Cerebellar nuclear complex (tissue), 1 donor: ENCODE results near the gene RIC1.
"Not testable (repeated sequence)": the region's sequence is repeated elsewhere in the genome, so short reads cannot be mapped to it uniquely, and the experiment has no call there.

Experiments
- DNase-seq, 2 experiments: peaks; one replicate each; lab custom pipeline; 2025; lab: John Stamatoyannopoulos, UW

Gene RIC1

DNA sequence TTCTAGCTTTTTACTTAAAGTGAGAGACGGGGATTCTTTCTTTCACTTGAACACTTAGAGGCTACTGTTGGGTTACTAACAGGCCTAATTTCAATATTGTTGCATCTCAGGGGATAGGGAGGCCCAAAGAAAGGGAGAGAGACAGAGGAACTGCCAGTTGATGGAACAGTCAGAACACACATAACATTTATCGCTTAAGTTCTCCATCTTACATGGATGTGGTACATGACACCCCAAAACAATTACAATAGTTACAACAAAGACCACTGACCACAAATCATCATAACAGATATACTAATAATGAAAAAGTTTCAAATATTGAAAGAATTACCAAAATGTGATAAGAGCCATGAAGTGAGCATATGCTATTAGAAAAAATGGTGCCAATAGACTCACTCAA lies 4.3 kb upstream of the RIC1 start:
- DNase-seq, result no peak

DNA sequence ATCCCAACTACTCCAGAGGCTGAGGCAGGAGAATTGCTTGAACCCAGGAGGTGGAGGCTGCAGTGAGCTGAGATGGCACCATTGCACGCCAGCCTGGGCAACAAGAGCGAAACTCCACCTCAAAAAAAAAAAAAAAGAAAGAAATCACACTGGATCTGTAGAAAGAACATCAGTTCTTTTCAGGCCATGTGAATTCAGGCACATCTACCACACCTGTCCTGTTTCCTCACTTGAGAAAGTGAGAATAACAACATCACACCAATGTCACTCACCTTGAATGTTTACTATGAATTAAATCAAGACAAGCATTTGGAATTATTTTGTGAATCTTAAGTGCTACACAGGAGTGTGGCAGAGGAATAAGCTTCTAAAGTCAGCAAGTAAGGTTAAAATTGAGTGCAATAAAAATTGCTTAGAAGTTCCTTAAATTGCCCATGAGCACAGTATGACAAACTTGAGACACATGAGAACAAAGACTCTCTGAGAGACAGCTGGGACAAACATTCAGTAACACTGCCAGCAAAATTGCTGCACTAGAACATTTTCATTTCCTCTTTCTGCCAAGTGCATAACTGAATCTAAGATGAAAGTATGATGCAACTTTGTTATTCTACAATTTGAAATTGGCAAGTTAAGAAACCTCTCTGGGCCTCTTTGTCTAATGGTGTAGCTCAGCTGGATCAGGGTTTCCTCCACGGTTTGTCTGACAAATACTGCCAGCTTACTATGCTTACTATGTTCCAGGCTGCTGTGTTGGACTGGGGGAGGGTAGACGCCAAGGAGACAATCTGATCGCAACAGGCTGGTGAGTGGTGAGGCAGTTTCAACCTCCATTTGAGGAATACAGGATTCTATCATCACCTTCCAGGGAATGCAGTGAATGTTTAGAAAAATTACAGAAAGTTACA lies 1.9 kb upstream of the RIC1 start:
- no peak for DNase-seq

DNA sequence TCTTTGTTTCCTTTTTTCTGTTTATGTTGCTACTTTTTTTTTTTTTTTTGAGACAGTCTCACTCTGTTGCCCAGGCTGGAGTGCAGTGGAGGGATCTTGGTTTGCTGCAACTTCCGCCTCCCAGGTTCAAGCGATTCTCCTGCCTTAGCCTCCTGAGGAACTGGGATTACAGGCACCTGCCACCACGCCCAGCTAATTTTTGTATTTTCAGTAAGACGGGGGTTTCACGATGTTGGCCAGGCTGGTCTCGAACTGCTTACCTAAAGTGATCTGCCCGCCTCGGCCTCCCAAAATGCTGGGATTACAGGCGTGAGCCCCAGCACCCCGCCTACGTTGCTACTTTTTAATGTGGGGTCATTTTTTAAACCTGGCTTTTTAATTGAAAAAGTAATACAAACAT lies 1.2 kb upstream of the RIC1 start:
- not testable (repeated sequence) for DNase-seq

DNA sequence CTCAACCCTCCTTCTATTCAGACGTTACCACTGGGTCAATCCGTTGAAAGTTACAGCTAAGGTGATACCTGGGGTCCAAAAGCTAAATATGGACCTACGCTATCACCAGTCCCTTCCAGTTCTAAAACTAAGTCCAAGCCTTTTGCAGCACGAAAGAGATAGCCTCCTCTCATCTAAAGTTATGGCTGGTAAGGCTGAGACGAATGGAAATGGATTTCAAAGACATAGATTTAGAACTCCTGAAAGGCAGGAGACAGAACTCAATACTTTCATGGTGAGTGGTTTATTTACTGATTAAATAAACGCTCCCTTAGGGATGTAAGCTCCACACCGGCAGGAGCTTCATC lies 751 bp upstream of the RIC1 start:
- no peak for DNase-seq

DNA sequence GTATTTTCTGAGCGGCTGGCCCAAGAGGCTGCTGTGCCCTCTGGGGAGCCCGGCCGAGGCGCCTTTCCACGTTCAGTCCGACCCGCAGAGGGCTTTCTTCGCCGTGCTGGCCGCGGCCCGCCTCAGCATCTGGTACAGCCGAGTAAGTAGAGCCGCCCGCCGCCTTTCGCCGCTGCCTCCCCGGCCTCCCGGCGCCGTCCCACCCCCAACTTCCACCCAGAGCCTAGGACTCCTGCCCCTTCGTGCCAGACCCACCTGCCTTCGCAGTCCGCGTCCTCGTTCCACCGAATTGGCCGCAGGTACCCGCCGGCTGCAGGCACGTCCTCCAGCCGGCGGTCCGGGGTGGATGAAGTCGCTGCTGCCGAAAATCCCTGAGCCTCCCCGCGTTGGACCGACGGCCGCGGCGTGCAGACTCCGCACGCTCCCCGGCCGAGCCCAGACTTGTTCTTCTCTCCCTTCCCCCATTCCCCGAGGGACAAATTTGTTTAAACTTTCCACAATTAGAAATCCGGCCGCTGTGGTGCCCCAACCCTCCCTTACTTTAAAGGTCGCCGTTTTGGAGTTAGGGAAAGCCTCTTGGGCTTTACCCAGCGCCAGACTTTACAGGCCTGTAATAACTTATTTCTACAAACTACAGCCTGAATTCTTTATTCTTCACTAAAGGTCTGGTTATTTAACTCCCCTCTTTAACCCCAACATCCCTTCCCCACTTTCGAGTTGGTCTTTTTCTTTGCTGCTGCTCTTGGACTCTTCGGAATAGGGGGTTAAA lies 589 bp downstream of the RIC1 start:
- no peak for DNase-seq

GRCh38 chr9:5630081-5630507 lies 1.2 kb downstream of the RIC1 start:
- no peak for DNase-seq

DNA sequence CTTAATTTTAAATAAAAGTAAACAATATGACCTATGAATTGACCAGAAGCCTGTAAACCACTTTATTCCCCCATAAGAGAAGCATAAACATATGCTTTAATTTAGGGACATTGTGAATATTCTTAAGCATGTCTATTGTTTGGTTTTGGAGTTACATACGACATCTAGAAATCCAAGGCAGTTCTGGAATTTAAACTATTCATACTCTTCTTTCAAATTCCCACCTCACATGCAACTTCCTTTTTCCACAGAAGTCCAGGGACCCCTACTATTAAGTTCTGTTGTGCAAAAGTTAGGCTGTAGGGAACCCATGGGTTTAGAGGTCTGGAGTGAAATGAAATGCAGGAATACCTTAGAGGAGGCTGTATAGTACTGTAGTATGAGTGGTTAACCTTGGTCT lies 2.1 kb downstream of the RIC1 start:
- DNase-seq, result no peak

DNA sequence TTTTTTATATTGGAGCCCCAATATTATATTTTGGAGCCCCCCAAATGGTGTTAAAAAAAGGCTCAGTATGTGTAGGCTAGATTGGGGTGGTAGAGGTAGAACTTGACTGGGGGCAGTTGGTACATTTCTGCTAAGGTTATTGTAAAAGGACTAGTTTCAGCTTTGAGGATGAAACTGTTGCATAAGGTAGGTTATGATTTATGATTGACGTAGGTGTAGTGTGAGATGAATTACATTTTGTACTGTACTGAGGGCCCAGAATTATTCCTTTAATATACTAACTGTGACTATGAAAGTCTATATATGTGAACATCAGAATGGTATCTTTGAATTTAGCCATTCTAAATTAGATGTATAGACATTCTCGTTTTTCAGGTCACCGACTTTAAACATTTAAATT lies 3.6 kb downstream of the RIC1 start:
- DNase-seq, result no peak

DNA sequence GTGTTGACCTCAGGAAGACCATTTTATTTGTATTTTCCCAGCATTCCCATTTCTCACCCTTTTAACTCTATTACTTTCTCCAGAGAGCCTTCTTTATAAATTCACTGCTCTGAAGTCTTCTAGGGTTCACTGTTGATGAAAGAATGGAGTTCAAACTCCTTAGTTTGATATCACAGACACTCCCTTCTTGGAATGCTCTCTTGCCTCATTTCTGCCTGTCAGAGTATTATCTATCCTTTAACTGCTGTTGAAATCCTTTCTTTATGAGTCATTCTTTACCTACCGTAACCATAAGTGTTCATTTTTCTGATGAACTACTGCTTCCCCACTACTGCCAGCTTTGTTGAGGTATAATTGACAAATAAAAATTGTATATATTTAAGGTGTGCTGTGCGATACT lies 4.3 kb downstream of the RIC1 start:
- DNase-seq, result no peak

DNA sequence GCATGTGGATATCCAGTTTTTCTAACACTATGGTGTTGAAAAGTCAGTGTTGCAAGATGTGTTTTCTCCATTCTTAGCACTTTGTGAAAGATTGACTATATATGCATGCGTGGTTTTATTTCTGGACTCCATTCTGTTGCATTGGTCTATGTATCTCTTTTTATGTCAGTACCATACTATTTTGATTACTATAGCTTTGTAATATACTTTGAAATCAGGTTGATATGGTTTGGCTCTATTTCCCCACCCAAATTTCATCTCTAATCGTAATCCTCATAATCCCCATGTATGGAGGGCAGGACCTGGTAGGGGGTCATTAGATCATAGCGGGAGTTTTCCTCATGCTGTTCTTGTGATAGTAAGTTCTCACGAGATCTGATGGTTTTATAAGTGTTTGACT lies 6.5 kb downstream of the RIC1 start:
- DNase-seq, result no peak

DNA sequence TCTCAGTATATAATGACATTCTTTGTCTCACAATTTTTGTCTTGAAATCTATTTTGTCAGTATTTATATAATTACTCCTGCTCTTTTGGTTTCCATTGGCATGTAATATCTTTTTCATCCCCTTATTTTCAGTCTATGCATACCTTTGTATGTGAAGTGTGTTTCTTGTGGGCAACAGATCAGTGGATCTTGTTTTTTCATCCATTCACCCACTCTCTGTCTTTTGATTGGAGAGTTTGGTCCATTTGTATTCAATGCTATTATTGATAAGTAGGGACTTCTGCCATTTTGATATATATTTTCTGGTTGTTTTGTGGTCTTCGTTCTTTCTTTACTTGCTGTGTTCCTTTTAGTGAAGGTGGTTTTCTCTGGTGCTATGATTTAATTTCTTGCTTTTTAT lies 10.9 kb downstream of the RIC1 start:
- DNase-seq, result no peak

DNA sequence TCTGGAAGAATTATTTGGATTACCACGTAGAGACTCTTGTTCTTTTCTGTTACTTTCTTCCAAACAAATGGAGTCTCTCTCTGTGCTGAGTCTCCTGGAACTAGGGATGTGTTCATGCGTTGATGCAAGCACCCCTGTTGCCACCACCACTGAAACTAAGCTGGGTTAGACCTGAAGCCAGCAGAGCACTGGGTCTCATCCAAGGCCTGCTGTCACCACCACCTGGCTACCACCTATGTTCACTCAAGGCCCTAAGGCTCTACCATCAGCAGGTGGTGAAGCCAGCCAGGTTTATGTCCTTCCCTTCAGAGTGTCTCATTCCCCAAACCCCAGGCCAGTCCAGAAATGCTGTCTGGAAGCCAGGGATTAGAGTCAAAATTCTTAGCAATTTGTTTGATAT lies 13.3 kb downstream of the RIC1 start:
- peak; percentile 43 to 85 for DNase-seq

DNA sequence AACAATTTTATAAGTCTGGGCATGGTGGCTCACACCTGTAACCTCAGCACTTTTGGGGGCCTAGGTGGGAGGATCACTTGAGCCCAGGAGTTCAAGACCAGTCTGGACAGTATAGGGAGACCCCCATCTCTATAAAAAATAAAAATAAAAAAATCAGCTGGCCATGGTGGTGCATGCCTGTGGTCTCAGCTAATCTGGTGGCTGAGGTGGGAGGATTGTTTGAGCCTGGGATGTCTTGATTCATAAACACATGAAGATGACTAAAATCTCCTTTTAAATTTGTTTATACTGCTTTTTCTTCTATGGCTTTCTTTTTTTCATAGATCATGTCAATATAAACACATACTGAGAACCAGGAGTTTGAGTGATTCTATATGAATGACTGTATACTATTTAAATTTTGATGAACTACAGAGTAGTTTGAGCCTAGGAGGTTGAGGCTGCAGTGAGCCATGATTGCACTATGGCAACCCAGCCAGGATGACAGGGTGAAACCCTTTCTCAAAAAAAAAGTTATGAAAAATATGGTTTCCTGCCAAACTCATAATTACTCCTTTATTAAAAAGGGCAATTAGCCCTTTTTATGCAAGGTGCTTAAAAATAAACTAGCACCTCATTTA lies 14.2 kb downstream of the RIC1 start:
- no peak for DNase-seq

DNA sequence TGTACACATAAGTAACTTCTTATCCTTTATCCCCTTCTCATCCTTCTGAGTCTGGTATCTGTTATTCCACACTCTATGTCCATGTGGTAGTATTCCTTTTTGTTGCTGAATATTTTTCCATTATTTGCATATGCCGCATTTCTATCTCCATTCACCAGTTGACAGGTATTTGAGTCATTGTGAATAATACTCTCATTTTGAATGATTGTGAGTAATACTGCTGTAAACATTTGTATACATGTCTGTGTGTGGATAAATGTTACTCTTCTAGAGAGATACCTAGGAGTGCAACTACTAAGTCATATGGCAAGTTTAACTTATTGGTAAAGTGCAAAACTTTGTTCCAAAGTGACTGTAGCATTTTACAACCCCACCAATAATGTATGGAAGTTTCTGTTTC lies 15.6 kb downstream of the RIC1 start:
- DNase-seq, result no peak

- DNase-seq, result no peak
Measured at GRCh38 chr9:5646116-5646515, 17.2 kb downstream of the RIC1 start.

- no peak for DNase-seq
Measured at GRCh38 chr9:5650356-5651105, 21.6 kb downstream of the RIC1 start.

- DNase-seq, result no peak
Measured at GRCh38 chr9:5651246-5651645, 22.3 kb downstream of the RIC1 start.

- DNase-seq, result no peak
Measured at GRCh38 chr9:5652821-5653220, 23.9 kb downstream of the RIC1 start.

DNA sequence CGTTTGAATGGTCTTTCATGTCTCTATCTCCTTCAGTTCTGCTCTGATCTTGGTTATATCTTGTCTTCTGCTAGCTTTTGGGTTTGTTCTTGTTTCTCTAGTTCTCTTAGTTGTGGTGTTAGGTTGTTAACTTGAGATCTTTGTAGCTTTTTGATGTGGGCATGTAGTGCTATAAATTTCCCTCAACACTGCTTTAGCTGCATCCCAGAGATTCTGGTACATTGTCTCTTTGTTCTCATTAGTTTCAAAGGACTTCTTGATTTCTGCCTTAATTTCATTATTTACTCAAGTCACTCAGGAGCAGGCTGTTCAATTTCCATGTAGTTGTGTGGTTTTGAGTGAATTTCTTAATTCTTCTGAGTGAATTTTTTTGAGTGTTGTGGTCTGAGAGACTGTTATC lies 33.9 kb downstream of the RIC1 start:
- DNase-seq, result not testable (repeated sequence)

- no peak for DNase-seq
Measured at GRCh38 chr9:5665059-5665458, 36.2 kb downstream of the RIC1 start.

DNA sequence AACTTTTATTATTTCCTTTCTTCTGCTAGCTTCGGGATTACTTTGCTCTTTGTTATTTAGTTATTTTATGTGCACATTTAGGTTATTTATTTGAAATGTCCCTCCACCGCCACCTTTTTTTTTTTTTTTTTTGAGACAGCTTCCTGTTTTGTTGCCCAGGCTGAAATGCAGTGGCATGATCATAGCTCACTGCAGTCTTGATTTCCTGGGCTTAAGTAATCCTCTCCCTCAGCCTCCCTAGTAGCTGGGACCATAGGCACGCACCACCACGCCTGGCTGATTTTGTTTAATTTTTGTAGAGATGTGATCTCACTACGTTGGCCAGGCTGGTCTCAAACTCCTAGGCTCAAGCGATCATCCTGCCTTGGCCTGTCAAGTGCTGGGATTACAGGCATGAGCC lies 38.5 kb downstream of the RIC1 start:
- no peak for DNase-seq

GRCh38 chr9:5670079-5670478 lies 41.2 kb downstream of the RIC1 start:
- DNase-seq, result no peak
